Neural progenitor cell (in vitro differentiated cells): ENCODE measurements around the gene COL4A2. TPM values are rescaled to one million over a fixed set of nuclear protein-coding genes. Genes with fewer than 3 reads are reported as not detected.

ENCODE experiments used
- DNase-seq: peaks from one replicate; pipeline ENCODE4 v3.0.0-alpha.2; 2016; ENCODE audit warnings: low spot score
- H2AFZ ChIP-seq: fragments of 200-600 bp; sonication (generic); replicated peaks from 2 replicates; pipeline ENCODE4 v1.6.1; 2016; ENCODE audit warnings: antibody characterized with exemption
- H3F3A ChIP-seq: fragments of 200-600 bp; sonication (generic); 2 replicates; pipeline ENCODE4 v1.6.1; 2016; ENCODE audit warnings: antibody characterized with exemption, low read depth
- H3K27ac ChIP-seq: fragments of 200-600 bp; sonication (generic); 2 replicates; pipeline ENCODE4 v1.5.1; 2016; ENCODE audit warnings: mild to moderate bottlenecking
- H3K27me3 ChIP-seq: fragments of 200-600 bp; sonication (generic); 2 replicates; pipeline ENCODE4 v1.6.1; 2016; ENCODE audit warnings: mild to moderate bottlenecking, moderate library complexity
- H3K36me3 ChIP-seq: fragments of 200-600 bp; sonication (generic); 2 replicates; pipeline ENCODE4 v1.5.1; 2016
- H3K4me1 ChIP-seq: fragments of 200-600 bp; sonication (generic); 2 replicates; pipeline ENCODE4 v1.6.1; 2016; ENCODE audit warnings: mixed run types
- H3K4me2 ChIP-seq: fragments of 200-600 bp; sonication (generic); 2 replicates; pipeline ENCODE4 v1.6.1; 2016
- H3K4me3 ChIP-seq: fragments of 200-600 bp; sonication (generic); 2 replicates; pipeline ENCODE4 v1.5.1; 2016
- H3K79me2 ChIP-seq: fragments of 200-600 bp; sonication (generic); 2 replicates; pipeline ENCODE4 v1.6.1; 2016; ENCODE audit warnings: low read depth
- H3K9ac ChIP-seq: fragments of 200-600 bp; sonication (generic); 2 replicates; pipeline ENCODE4 v1.6.1; 2016
- H3K9me3 ChIP-seq: fragments of 200-600 bp; sonication (generic); 2 replicates; pipeline ENCODE4 v1.5.1; 2016; ENCODE audit warnings: low read depth
- H4K20me1 ChIP-seq: fragments of 200-600 bp; sonication (generic); 2 replicates; pipeline ENCODE4 v1.6.1; 2016; ENCODE audit warnings: low read depth
- H3K27ac Mint-ChIP-seq: 3 replicates; pipeline ENCODE4 v1.8.0; 2021; ENCODE audit warnings: mixed read lengths
- H3K27me3 Mint-ChIP-seq: 2 replicates; pipeline ENCODE4 v1.8.0; 2022; ENCODE audit warnings: low read depth, mild to moderate bottlenecking, inconsistent platforms, moderate library complexity, mixed read lengths; ENCODE audit not compliant: insufficient read depth
- H3K36me3 Mint-ChIP-seq: 3 replicates; pipeline ENCODE4 v1.8.0; 2021; ENCODE audit warnings: mixed read lengths
- H3K4me1 Mint-ChIP-seq: 3 replicates; pipeline ENCODE4 v1.8.0; 2021; ENCODE audit warnings: mixed read lengths
- H3K4me3 Mint-ChIP-seq: 3 replicates; pipeline ENCODE4 v1.8.0; 2021; ENCODE audit warnings: mild to moderate bottlenecking, moderate library complexity, mixed read lengths
- H3K9me3 Mint-ChIP-seq: 3 replicates; pipeline ENCODE4 v1.8.0; 2020; ENCODE audit warnings: mixed read lengths
- EZH2 ChIP-seq: fragments of 200-600 bp; sonication (generic); IDR thresholded peaks from 2 replicates; pipeline ENCODE4 v1.6.1; 2017; ENCODE audit warnings: antibody characterized with exemption, mild to moderate bottlenecking, moderate library complexity
- EZH2phosphoT487 ChIP-seq: fragments of 200-600 bp; sonication (generic); IDR thresholded peaks from 2 replicates; pipeline ENCODE4 v1.6.1; 2017; ENCODE audit warnings: antibody characterized with exemption
- total RNA-seq: library from RNA; depleted of rRNA; stranded (reverse); fragments of >200 nt; gene quantifications from 2 replicates; pipeline ENCODE4 v1.2.3, GENCODE V29; 2015; ENCODE audit warnings: low replicate concordance
- TF ChIP-seq, protein P1 (sequence below): fragments of 200-600 bp; sonication (generic); IDR thresholded peaks from 2 replicates; pipeline ENCODE4 v1.5.1; 2017; ENCODE audit warnings: antibody characterized with exemption, mild to moderate bottlenecking

The COL4A2 gene
- total RNA-seq, 1 donor from 2014 or later = 73.6 TPM

DNA sequence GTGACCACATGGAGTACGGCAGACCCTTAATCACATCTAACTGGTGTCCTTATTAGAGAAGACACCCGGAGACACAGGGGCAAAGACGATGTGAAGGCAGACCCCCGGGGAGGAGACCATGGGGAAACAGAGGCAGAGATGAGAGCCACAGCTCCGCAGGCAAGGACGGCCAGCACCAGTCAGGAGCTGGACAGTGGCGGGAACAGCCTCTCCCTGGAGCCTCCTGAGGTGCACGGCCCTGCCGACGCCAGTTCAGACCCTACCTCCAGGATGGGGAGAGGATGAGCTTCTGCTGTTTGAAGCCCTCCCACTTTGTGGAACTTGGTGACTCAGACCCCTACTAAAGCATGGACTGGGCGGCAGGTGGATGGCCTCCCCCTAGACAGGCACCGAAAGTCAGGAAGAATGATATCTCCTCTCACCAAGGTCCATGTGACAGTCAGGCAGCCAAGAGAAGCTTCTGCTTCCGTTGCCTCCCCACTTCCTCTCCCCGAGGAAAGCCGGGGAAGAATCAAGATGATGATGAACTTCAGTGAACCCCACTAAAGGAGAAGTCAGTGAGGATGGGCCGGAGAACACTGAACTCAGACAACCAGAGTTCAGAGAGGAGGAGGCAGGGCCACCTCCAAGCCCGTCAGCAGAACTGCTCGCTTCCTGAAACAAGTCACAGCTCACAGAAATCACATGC is 229.1 kb downstream of the COL4A2 start:
- Histone ChIP-seq H3K36me3 (no peaks in the 10 kb centered on the region), H3K27ac (no peak overlapping the region), H3F3A (peaks cover 4% of the 10 kb centered on the region), H3K9me3 (no peaks in the 10 kb centered on the region), H4K20me1 (peaks cover 4% of the 10 kb centered on the region), H3K4me3 (no peak overlapping the region), H2AFZ (no peak overlapping the region), H3K4me1 (peaks cover 4% of the 10 kb centered on the region), H3K27me3 (no peaks in the 10 kb centered on the region), H3K4me2 (no peak overlapping the region), H3K79me2 (no peaks in the 10 kb centered on the region), H3K9ac (no peak overlapping the region)
- Mint-ChIP-seq H3K27ac (no peak overlapping the region), H3K27me3 (no peaks in the 10 kb centered on the region), H3K4me3 (no peak overlapping the region), H3K4me1 (peaks cover 5% of the 10 kb centered on the region), H3K36me3 (no peaks in the 10 kb centered on the region), H3K9me3 (no peaks in the 10 kb centered on the region)
- no peak for DNase-seq
- TF ChIP-seq, protein P1, sequence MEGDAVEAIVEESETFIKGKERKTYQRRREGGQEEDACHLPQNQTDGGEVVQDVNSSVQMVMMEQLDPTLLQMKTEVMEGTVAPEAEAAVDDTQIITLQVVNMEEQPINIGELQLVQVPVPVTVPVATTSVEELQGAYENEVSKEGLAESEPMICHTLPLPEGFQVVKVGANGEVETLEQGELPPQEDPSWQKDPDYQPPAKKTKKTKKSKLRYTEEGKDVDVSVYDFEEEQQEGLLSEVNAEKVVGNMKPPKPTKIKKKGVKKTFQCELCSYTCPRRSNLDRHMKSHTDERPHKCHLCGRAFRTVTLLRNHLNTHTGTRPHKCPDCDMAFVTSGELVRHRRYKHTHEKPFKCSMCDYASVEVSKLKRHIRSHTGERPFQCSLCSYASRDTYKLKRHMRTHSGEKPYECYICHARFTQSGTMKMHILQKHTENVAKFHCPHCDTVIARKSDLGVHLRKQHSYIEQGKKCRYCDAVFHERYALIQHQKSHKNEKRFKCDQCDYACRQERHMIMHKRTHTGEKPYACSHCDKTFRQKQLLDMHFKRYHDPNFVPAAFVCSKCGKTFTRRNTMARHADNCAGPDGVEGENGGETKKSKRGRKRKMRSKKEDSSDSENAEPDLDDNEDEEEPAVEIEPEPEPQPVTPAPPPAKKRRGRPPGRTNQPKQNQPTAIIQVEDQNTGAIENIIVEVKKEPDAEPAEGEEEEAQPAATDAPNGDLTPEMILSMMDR = no peak
- no peak for TF ChIP-seq EZH2phosphoT487
- no peak for TF ChIP-seq EZH2

DNA sequence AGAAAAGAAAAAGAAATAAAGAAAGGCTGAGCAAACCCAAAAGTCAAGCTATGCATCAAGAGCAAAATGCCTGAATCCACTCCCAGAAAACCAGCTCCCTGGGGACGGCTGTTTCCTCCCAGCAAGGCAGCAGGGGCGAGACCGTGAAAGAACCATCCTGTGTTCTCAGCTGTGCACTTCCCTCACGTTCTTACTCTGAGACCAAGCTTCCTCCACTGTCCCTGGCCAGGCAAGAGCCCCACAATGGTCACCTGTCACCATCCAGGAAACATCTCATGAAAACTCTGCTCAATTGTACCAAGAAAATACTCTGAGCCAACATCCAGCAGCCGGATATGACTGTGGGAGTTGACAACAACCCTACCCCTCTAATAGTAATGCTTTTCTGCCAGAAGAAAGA is 231.5 kb downstream of the COL4A2 start:
- Histone ChIP-seq H2AFZ (no peak overlapping the region), H4K20me1 (peaks cover 4% of the 10 kb centered on the region), H3K9me3 (no peaks in the 10 kb centered on the region), H3K27ac (no peak overlapping the region), H3K4me2 (no peak overlapping the region), H3K36me3 (no peaks in the 10 kb centered on the region), H3K9ac (no peak overlapping the region), H3F3A (peaks cover 9% of the 10 kb centered on the region), H3K27me3 (no peaks in the 10 kb centered on the region), H3K4me3 (no peak overlapping the region), H3K79me2 (no peaks in the 10 kb centered on the region), H3K4me1 (peaks cover 11% of the 10 kb centered on the region)
- Mint-ChIP-seq H3K4me1 (peaks cover 11% of the 10 kb centered on the region), H3K36me3 (no peaks in the 10 kb centered on the region), H3K27me3 (no peaks in the 10 kb centered on the region), H3K4me3 (no peak overlapping the region), H3K27ac (no peak overlapping the region), H3K9me3 (no peaks in the 10 kb centered on the region)
- DNase-seq = no peak
- TF ChIP-seq, protein P1 = no peak
- TF ChIP-seq EZH2 (no peak), EZH2phosphoT487 (no peak)

DNA sequence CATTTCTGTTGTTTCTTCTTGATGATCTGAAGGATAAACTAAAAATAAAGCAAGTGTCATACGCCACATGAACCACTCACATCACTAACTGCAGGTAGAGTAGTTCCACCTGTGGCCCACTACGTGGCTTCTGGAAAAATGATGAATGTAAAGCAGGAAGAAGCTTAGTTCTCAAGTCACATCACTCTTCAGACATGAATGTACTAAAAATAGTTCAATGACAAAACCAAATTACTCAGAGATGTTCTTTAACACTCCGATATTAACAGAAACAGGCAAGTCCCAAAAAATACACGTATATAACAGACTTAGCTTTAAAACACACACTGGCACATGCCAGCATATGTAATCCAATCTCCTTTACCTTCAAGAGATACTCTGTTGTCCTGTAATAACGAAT is 232.8 kb downstream of the COL4A2 start:
- Mint-ChIP-seq H3K4me1 (peaks cover 11% of the 10 kb centered on the region), H3K27me3 (no peaks in the 10 kb centered on the region), H3K36me3 (peaks cover 2% of the 10 kb centered on the region), H3K27ac (peak overlapping the region; percentile 15), H3K4me3 (no peak overlapping the region), H3K9me3 (peaks cover 8% of the 10 kb centered on the region)
- Histone ChIP-seq H3K27me3 (no peaks in the 10 kb centered on the region), H3K27ac (no peak overlapping the region), H4K20me1 (peaks cover 4% of the 10 kb centered on the region), H3K4me1 (peaks cover 11% of the 10 kb centered on the region), H3K4me2 (no peak overlapping the region), H2AFZ (no peak overlapping the region), H3K36me3 (no peaks in the 10 kb centered on the region), H3K9ac (no peak overlapping the region), H3K79me2 (no peaks in the 10 kb centered on the region), H3F3A (peaks cover 9% of the 10 kb centered on the region), H3K4me3 (no peak overlapping the region), H3K9me3 (peaks cover 8% of the 10 kb centered on the region)
- TF ChIP-seq EZH2phosphoT487 = no peak
- no peak for TF ChIP-seq EZH2
- TF ChIP-seq, protein P1 = no peak
- DNase-seq = no peak
